GM18520 (cell line): ENCODE data around the gene SLC10A1.
"Not testable (repeated sequence)": the region's sequence is repeated elsewhere in the genome, so short reads cannot be mapped to it uniquely, and the experiment has no call there.

Experiments used
- ATAC-seq: cut with Tn5 transposase; IDR thresholded peaks from one replicate; pipeline ENCODE4 v1.9.1; 2021; ENCODE audit not compliant: unreplicated experiment

SLC10A1 gene

DNA sequence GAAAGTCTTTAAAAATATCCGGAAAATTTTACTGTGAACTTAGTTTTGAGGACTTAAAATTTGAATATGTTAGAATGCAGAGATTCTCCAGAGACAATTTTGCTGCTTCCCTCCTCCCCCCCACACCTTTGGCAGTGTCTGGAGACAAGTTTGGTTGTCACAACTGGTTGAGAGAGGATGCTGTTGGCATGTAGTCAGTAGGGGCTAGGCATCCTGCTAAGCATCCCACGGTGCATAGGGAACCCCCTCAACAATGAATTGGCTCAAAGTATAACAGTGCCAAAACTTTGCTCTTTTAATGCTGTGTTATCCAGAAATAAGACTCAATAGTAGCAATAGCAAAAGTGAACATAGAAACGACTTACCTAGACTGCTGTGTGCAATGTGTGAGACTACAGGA is 26.5 kb downstream of the SLC10A1 start:
- no peak for ATAC-seq

DNA sequence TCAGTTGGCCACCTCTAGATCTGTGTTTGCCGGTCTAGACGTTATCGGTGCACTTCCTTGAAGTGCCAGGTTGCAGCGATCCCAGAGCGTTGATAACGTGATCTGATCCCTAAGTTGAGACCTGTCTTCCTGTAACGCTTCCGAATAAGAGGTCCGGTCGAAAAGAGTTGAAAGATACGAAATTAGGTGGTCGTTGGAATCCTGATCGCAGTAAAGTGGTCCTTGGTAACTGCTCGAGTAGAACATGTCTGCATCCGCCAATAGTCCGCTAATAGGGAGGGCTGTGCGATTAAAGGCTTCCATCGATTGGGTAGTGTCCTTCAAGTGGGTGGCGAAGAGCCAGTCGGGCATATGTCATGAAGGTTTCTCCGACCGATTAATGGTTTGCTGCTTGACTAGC is 27.4 kb downstream of the SLC10A1 start:
- ATAC-seq = no peak

DNA sequence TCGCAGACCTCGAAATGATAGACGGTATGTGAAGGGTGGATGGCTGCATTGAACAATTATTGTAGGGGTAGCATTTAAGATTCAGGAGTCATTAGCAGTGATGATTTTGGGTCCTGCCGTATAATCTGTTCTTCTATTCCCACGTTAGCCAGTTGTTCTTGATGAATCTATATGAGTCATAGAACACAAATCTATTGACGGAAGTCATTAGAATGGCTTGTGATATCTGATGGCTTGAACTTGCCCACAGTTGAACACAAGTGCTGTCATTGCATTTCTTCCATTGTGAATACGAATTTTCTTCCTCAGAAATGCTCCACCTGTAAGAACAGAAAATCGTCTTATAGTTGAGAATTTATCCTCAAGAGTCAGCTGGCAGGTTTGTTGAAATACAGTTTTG is 28.2 kb downstream of the SLC10A1 start:
- no peak for ATAC-seq

DNA sequence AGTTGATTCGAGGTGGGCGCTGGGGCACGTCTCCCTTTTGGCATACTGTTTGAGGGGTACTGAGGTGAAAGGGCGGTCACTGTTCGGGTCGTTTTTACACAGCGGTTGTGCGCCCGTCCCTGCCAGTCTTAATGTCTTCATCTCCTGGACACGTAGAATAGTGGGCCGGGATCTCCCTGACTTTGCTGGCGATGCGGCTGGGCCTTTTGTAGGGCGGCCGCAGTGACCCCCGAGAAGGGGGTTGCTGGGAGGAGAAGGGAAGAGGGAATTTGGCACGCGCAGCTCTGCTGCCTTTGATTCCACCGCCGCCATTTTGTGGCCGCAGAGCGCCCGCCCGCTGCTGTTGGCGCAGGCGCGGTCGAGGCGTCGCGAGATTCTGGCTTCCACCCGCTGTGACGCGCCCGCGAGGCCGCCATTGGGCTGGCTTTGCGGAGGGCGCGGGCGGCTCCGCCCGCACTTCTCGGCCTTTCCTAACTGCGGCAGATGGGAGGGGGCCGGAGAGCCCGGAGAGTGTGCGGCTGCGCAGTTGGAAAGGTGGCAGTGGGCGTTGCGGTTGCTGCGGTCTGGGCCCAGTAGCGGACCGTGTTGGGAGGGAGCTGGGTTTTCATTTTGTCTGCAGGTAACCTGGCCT is 29.6 kb downstream of the SLC10A1 start:
- peak; percentile 57 for ATAC-seq

DNA sequence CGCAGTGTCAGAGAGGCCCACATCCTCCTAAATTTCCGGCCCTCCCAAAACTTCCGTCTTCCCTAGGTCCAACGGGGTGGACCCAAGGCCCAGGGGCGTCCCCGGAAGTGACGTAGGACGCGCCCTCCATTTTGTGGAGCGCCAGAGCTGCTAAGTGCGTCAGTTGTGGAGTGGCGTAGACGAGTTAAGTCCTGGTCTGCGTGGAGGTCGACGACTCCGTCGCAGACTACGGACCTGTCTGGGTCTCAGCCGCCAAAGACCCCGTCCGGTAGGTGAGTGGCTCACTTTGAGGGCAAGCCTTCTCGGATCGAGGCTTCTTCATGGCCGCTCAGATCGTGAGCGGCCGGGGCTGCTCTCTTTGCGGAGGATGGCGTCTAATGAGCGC is 30.1 kb downstream of the SLC10A1 start, which contains the start of gene SRSF5:
Gene SRSF5, plus strand, starts transcription at position 159 of the 385 bp plus-strand sequence. CDS start 1,015 bp downstream, outside the sequence.
- peak; percentile 65 for ATAC-seq

DNA sequence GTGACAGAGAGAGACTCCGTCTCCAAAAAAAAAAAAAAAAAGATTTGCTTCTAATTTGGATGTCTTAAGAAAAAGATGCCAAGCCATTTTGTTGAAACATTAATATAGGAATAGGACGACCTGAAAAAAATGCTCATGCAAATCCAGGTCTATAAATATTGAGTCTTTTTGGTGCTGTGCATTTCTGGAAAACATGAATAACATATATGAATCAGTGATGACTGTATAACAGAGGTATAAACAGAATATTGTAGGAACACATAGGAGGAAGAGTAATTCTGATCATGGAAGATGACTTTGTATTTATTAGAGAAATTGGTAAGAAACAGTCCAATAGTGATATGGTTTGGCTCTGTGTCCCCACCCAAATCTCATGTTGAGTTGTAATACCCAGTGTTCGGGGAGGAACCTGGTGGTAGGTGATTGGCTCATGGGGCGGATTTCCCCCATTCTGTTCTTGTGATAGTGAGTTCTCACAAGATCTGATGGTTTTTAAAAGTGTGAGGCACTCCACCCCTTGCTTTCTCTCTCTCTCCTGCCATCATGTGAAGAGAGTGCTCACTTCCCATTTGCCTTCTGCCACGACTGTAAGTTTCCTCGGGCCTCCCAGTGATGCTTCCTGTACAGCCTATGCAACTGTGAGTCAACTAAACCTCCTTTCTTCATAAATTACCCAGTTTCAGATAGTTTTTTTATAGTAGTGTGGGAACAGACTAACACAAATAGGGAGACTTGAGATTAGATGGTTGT is 33.1 kb downstream of the SLC10A1 start:
- no peak for ATAC-seq

DNA sequence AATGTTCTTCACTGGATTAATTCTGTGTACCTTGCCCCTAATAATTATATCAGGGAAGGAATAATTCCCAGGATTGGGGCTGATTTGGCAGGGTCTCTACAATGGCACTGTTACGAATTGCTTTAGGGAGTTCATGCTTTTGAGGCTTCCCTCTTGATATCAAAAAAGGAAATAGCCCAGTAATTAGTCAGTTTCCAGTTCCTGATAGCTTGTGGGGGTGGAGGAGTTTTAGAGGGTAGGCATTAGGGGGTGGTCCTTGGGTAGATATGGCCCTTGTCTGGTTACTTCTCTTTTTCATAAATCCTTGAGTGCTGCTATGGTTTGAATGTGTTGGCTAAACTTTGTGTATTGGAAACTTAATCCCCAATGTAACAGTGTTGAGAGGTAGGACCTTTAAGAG is 36.2 kb downstream of the SLC10A1 start:
- ATAC-seq = no peak

DNA sequence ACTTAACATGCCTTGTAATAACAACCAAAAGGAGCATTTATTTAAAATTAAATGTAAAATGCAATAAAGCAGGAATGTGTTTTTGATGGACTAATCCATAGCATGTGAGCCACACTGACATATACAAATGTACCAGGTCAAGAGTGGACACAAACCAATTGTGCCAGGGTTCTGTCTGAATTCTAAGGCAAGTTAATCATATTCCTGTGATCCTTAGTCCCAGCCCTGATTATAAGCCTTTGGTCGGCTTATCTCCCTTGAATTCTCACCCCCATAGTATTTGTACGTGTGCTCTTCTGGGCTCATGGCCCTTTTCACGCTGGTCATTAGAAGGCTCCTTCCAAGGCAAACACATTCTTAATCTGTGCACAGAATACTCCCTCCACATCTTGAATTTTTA is 40.7 kb downstream of the SLC10A1 start:
- ATAC-seq = no peak

DNA sequence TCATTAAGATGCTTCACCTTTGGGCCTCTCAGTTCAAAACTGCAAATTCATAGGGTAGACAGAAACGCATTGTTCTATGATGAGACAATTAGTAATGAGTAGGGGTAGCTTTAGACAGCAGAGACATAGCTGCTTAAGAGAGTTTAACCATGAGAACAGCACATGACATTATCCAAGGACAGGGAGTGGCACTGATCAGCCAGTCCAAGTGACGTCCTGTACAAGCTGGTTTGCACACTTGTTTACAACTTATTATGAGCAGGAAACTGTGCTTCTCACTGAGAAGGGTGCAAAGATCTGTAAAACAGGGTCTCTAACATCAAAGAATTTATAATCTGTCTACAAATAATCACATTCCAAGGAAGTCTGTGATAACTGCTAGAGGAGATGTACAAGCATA is 41.3 kb downstream of the SLC10A1 start:
- no peak for ATAC-seq

DNA sequence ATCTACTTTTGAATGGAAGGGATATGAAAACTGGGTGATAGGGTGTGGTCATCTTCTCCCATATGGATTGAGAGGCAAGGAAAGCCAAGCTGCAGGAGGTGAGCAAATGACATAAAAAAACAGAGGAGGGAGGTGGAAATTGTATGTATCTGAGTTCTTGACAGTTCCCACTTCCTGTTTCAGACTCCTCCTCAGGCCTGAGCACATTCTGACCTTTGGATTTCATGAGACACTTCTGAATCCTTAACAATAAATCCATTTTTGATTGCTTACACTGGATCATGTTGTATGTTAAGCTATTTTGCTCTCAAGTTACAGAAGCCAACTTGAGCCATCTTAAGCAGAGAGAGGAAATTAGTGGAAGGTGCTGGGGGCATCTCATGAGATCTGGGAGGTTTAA is 41.7 kb downstream of the SLC10A1 start:
- ATAC-seq = no peak

DNA sequence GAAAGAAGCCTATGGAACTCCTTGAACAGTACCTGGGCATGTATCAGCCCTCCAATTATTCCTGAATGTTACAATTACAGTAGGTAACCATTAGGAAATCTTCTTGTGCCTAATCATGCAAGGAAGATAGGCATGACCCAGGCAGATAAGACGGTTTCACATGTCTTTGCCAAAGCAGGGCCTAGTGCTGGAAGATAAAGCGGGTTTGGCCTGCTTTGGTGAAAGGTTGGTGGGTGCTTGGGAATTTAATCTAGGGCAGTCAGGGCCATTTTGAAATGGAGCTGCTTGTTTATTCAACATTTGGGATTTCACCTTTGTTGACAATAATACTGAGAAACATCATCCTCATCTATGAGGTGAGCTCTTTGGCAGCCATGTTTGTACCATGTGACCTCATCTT is 42.6 kb downstream of the SLC10A1 start:
- no peak for ATAC-seq

DNA sequence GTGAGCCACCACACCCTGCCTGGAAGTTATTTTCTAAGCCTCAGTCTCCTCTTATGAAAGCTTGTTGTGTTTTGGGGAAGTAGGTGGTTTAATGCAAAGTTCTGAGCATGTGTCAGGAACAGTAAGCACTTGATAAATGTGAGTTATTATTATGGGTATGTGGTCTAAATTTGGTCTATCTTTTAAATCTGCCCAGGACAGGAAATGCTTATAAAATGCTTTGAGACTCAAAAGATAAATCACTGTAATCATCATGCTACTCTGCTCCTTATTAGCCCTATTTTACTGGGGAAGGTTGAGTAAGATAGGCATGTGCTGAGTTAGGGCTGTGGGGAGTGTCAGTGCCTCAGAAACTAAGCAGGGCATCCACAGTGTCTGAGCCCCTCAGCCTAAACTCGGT is 43.2 kb downstream of the SLC10A1 start:
- ATAC-seq = no peak

DNA sequence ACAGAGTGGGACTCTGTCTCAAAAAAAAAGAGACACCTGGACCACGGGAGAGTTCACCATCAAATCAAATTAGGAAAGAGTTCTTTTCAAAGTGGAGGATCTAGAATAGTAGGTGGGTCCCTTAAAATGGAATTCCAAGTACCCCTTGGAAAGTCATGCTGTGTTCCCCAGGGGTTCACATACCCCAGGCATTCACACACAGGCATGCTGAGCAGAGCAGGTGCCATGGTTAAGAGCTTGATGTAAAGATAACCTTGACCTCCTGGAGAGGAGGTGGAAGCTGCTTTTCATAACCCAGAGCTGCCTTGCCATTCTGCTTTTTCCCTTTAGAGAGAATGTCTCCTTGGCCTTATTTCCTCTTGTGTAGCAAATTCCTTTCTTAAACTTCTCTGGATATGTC is 44.3 kb downstream of the SLC10A1 start:
- no peak for ATAC-seq

DNA sequence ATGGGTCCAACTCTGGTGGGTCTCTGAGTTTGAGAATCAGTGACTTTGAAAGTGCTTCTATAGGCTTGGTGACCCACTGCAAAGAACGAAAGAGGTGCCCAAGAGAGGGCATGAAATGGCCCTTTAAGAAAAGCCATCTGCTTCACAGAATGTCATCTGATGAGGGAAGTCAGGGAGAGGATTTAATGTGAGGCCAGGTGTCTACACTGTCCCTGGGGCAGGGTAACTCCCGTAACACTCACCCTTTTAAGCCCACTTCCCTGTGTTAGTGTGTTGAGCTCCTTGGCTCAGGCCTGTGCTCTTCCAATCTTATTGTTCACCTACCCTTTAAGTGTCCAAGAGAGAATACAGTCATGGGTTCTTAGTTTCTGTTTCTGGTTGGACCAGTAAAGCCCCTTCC is 46.5 kb downstream of the SLC10A1 start:
- ATAC-seq = no peak

DNA sequence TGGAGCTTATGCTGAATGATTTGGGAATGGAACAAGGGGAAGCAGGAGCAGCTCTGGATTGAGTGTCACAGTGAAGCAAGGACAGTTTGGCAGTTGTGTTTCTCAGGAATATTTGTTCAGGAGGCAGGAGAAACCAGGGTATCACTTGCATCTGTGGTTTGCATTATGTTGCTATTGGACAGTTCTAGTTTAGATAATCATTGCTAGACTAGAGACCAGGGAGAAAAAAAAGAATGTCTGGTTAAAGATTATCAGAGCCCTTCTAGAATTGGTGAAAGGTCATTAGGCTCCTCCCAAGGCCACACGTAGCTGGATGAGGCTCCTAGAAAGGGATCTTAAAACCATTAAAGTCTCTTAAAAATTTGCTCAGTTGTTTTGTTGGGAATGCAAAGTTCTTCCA is 47.1 kb downstream of the SLC10A1 start:
- ATAC-seq = no peak

DNA sequence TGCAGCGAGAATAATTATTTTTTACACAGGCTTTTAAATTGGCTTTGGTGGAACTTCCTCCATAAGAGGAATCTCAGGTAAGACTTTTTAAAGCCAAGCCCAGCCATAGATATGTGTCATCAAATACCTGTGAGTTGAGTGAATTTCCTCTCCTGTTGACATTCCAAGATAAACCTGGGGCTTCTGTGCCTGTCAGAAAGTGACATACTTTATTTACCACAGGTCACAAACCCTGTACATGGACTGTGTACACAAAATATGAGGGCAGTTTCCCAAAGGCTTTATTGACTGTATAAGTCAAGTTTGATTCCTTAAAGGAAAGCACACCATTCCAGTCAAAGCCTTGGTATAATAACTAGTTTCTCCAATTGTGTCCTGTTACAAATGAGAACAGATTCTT is 56.0 kb downstream of the SLC10A1 start:
- ATAC-seq = no peak

DNA sequence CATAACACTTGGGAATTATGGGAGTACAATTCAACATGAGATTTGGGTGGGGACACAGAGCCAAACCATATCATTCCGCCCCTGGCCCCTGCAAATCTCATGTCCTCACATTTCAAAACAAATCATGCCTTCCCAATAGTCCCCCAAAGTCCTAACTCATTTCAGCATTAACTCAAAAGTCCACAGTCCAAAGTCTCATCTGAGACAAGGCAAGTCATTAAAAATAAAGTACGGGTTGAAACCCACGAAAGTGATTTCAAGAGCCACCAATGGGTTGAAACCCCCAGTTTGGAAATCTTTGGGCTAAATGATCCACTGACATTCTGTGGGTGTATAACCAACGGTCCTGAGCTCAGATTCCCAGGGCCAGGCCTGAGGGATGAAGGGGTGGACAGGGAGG is 60.6 kb downstream of the SLC10A1 start:
- not testable (repeated sequence) for ATAC-seq

DNA sequence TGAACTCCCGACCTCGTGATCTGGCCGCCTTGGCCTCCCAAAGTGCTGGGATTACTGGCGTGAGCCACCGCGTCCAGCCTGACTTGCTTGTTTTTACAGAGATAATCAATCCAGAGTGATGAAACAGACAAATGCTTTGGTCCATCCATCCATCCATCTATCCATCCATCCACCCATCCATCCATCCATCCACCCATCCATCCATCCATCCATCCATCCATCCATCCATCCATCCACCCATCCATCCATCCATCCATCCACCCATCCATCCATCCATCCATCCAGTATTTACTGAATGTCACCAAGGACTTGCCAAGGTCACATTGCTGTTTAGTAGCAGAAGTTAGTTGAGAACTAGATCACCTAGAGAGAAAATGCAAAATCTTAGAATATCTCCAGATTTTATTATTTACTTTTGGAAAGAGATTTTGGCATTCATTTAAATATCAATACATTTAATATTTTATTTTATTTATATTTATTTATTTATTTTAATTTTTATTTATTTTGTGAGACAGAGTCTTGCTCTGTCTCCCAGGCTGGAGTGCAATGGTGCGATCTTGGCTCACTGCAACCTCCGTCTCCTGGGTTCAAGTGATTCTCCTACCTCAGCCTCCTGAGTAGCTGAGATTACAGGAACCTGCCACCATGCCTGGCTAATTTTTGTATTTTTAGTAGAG is 65.0 kb downstream of the SLC10A1 start:
- ATAC-seq = not testable (repeated sequence)

DNA sequence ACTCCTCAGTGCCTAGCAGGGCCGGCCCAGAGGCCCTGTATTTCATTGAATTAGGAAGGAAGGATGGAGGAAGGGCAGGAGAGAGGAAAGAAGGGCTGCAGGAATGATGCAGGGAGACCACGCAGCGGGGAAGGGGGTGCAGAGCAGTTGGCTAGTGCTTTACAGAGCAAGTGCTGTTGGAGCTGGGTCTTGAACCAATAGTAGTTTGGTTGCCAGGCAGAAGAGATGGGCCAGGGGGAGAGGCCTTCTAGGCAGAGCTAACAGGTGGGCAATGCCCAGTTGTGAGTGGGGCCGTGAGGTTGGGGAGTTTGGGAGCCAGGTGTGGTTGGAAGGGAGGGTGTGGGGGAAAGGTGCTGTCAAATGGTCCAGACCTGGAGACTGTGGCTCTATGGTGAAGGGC is 69.2 kb downstream of the SLC10A1 start:
- ATAC-seq = no peak

DNA sequence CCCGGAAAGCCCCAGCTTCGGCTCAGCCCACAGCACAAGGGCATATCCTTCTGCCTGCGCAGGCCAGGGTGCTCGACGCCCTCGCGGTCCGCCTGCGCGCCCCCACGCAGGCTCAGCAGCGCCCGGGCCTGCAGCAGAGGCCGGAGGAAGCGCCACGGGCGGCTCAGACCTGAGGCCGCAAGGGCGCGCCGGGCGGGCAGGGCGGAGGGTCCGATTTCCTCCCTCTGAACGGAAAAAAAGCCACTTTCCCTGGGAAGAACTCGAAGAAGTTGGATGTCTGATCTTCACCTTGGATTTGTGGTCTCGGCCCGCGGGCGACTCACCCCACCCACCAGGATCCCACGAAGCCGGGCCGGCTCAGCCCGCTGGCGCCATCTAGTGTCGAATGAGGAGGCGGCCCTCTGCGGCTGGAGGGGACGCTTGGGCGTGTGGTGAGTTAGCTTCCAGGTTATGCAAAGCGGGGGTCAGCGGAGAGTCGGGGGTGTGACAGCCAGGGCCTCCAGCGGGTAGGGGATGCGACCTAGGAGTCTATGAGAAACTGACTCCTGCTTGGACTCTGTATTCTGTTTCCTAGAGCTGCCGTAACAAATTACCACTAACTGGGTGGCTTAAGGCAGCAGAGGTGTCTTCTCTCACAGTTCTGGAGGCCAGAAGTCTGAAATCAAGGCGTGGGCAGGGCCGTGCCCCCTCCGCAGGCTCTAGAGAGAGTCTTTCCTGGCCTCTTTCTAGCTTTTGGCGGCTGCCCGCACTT is 70.1 kb downstream of the SLC10A1 start:
- peak; percentile 66 for ATAC-seq
